ENCODE measurements around the gene CD209. TPM values are rescaled to one million over a fixed set of nuclear protein-coding genes. Genes with fewer than 3 reads are reported as not detected.

CD209 gene
- total and polyA plus RNA-seq, 4 donors: 0.57 to 3.3 (median 1.8) TPM

GRCh38 chr19:7742991-7743390 lies 4.3 kb downstream of the CD209 start:
- Histone ChIP-seq H3K9me3 (ENCODE audit: control insufficient read depth in 4 of 4, insufficient read depth in 3 of 4, low read length in 3 of 4) (no peaks in the 10 kb centered on the region), H3K4me3 (no peak overlapping the region), H3K36me3 (ENCODE audit: control insufficient read depth in 4 of 4, insufficient read depth in 4 of 4, low read length in 4 of 4) (no peaks in the 10 kb centered on the region), H3K4me1 (ENCODE audit: control insufficient read depth in 5 of 5, insufficient read depth in 5 of 5, low read length in 5 of 5) (no peaks in the 10 kb centered on the region), H3K27ac (ENCODE audit: low read depth in 1 of 2, low read length in 1 of 2) (no peak overlapping the region), H3K27me3 (ENCODE audit: control insufficient read depth in 3 of 3, insufficient read depth in 3 of 3, low read length in 2 of 3) (peaks cover 0 to 2% (median 0%) of the 10 kb centered on the region in 3 donors), H3K9ac (ENCODE audit: insufficient read depth in 1 of 2, low read length in 2 of 2) (no peak overlapping the region)
- TF ChIP-seq, protein P1, sequence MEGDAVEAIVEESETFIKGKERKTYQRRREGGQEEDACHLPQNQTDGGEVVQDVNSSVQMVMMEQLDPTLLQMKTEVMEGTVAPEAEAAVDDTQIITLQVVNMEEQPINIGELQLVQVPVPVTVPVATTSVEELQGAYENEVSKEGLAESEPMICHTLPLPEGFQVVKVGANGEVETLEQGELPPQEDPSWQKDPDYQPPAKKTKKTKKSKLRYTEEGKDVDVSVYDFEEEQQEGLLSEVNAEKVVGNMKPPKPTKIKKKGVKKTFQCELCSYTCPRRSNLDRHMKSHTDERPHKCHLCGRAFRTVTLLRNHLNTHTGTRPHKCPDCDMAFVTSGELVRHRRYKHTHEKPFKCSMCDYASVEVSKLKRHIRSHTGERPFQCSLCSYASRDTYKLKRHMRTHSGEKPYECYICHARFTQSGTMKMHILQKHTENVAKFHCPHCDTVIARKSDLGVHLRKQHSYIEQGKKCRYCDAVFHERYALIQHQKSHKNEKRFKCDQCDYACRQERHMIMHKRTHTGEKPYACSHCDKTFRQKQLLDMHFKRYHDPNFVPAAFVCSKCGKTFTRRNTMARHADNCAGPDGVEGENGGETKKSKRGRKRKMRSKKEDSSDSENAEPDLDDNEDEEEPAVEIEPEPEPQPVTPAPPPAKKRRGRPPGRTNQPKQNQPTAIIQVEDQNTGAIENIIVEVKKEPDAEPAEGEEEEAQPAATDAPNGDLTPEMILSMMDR (IDR thresholded peaks at IDR 0.05; ENCODE audit: control extremely low read depth, extremely low read depth): no peak
- 84 to 87% methylated on average over 11 of the region's 11 CpGs for WGBS, 2 donors
- ATAC-seq (ENCODE audit: insufficient read depth, low FRiP score): no peak
- DNase-seq: no peak

DNA sequence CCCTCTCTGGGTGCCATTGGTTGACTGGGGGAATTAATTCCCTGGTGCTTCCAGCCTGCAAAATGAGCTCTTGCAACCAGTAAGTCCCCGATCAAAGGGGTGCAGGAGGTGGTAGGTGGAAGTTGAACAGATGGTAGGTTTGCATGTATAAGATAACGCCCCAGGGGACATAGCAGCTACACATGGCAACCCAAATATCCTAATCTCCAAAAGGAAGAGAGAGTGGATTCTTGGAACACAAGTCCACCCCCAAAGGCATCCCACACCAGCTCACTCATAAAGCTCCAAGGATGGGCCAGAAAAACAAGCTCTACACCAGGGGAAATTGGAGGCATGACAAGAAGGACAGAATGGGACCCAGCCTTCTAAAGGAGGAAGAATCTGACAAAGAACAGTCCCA lies 4.8 kb downstream of the CD209 start:
- TF ChIP-seq, protein P1 (IDR thresholded peaks at IDR 0.05; ENCODE audit: control extremely low read depth, extremely low read depth): no peak
- WGBS, 2 donors: 89 to 93% methylated on average over 2 of the region's 2 CpGs
- ATAC-seq (ENCODE audit: insufficient read depth, low FRiP score): no peak

GRCh38 chr19:7740682-7741054 lies 6.7 kb downstream of the CD209 start:
- peaks cover 0 to 6% (median 0%) of the 10 kb centered on the region in 3 donors for H3K27me3 ChIP-seq (ENCODE audit: control insufficient read depth in 3 of 3, insufficient read depth in 3 of 3, low read length in 2 of 3)
- no peak overlapping the region for H3K4me3 ChIP-seq
- 61 to 65% methylated on average over 6 of the region's 6 CpGs for WGBS, 2 donors
- no peak overlapping the region for H3K9ac ChIP-seq (ENCODE audit: insufficient read depth in 1 of 2, low read length in 2 of 2)
- TF ChIP-seq, protein P1 (IDR thresholded peaks at IDR 0.05; ENCODE audit: control extremely low read depth, extremely low read depth): no peak
- DNase-seq: no peak
- H3K4me1 ChIP-seq (ENCODE audit: control insufficient read depth in 5 of 5, insufficient read depth in 5 of 5, low read length in 5 of 5): no peaks in the 10 kb centered on the region
- no peak for ATAC-seq (ENCODE audit: insufficient read depth, low FRiP score)
- peaks cover 0 to 2% (median 0%) of the 10 kb centered on the region in 4 donors for H3K9me3 ChIP-seq (ENCODE audit: control insufficient read depth in 4 of 4, insufficient read depth in 3 of 4, low read length in 3 of 4)
- H3K27ac ChIP-seq (ENCODE audit: low read depth in 1 of 2, low read length in 1 of 2): no peak overlapping the region
- no peaks in the 10 kb centered on the region for H3K36me3 ChIP-seq (ENCODE audit: control insufficient read depth in 4 of 4, insufficient read depth in 4 of 4, low read length in 4 of 4)

More for the DNA sequence above, 4.8 kb downstream of the CD209 start:
- DNase-seq: no peak
- Histone ChIP-seq H3K27ac (ENCODE audit: low read depth in 1 of 2, low read length in 1 of 2) (no peak overlapping the region), H3K9ac (ENCODE audit: insufficient read depth in 1 of 2, low read length in 2 of 2) (no peak overlapping the region), H3K36me3 (ENCODE audit: control insufficient read depth in 4 of 4, insufficient read depth in 4 of 4, low read length in 4 of 4) (no peaks in the 10 kb centered on the region), H3K9me3 (ENCODE audit: control insufficient read depth in 4 of 4, insufficient read depth in 3 of 4, low read length in 3 of 4) (no peaks in the 10 kb centered on the region), H3K27me3 (ENCODE audit: control insufficient read depth in 3 of 3, insufficient read depth in 3 of 3, low read length in 2 of 3) (peaks cover 0 to 2% (median 0%) of the 10 kb centered on the region in 3 donors), H3K4me1 (ENCODE audit: control insufficient read depth in 5 of 5, insufficient read depth in 5 of 5, low read length in 5 of 5) (no peaks in the 10 kb centered on the region), H3K4me3 (no peak overlapping the region)
